Stimulated activated CD8-positive, alpha-beta memory T cell treated with anti-CD3 and anti-CD28 coated beads, Interleukin-7, amount 100 ng/mL, for 1 hour (primary cell): Measurements from ENCODE around the gene CRIP1.

Experiments
- DNase-seq, 2 donors: peaks; one replicate each; pipeline ENCODE4 v3.0.0-alpha.2; 2020; ENCODE audit warnings: low read depth in 2 of 2

Gene CRIP1, protein sequence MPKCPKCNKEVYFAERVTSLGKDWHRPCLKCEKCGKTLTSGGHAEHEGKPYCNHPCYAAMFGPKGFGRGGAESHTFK

DNA sequence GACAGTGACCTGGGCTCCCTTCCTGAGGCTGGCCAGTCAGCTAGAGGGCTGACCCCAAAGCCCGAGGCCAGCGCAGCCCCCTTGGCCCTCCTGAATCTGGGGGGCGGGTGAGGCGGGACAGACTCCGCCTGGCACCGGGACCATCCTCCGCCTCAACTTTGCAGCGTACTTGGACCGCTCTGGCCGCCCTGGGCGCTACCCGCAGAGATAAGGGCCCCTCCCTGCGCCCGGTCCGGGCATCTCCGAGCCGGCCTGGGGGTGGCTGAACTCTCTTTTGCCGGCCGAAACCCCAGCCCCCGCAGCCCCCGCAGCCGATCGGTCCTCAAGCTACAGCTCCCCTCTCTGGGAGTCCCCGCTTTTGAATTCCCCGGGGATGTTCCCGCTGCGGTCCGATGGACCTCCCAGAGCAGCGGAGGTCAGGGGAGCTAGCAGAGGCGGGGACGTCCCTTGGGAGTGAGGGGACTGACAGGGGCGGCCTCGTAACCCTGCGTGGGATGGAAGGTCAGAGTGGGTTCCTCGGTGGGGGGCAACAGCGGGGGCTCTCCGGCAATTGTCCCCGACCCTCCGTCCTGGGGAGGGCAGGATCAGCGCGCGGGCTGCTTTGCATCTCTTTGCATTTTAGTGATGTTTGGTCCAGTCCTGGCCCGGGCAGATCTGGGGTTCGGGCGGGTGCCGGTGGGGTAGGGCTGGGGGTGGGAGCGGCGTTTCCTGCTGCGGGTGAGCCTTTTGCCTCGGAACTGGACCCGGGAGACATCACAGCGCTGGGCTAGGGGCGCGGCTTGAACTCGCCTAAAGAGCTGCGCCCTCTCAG, at the start of gene CRIP1:
CRIP1 (plus strand) TSS at position 724 of the 811 bp plus-strand sequence. CDS start 374 bp downstream, outside the sequence.
- DNase-seq, result no peak

DNA sequence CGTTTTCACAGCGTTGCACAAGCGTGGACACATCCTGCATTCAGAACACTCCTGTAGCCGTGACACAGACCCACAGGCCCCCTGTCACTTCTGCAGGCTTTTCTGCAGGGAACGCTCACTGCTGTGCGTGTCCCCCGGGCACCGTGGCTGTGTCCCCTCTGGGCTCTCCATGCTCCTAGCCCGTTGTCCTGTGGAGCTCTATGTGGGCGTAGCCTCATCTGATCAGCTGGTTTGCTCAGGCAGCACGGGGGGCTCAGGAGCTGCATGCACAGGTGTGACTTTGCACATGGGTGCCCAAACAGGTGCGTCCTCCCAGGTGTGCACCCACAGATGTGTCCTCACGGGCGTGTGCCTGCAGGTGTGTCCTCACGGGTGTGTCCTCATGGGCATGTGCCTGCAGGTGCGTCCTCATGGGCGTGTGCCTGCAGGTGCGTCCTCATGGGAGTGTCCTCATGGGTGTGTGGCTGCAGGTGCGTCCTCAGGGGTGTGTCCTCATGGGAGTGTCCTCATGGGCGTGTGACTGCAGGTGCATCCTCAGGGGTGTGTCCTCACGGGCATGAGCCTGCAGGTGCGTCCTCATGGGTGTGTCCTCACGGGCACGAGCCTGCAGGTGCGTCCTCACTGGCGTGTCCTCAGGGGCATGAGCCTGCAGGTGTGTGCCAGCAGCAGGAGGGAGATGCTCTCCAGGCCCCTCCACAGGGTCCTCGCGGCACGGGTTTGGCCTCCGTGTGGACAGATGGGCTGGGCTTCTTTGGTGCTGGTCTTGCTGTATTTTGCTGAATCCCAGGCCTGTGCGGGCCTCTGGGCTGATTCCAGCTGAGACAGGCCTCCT, 49.6 kb upstream of the CRIP1 start:
- DNase-seq, result no peak

DNA sequence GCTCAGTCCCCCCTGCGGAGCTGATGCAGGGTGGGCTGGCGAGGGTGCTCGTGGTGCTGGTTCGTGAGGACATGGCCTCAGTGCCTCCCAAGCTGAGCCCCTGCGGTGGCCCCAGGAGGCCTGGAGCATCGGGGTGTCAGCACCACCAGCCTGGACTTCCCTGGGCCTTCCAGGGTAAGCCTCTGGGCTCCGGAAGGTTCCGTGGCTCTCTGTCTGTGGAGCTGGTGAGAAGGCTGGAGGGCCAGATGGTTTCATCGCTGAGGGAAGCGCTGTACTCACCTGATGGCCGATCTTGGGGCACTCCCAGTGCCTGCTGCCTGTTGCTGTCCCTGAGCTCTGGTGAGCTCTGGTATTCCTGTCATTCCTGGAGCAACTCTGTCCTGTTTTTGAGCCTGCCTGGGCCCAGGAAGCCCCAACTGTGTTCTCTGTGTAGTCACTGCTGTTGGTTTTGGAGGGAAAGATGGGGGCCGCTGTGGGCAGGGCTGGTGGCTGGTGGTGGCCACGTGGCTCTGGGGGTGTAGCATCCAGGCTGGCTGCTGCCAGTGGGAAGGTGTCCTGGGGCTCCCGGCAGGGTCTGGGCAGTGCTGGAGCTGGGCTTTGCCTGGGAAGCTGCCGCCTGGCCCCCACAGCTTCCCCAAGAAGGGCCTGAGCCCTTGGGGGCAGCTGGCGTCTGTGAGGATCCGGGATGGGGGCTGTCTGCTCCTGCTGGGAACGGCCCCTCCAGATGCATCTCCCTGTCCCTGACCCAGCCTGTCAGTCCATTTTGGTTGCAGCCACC, 48.8 kb upstream of the CRIP1 start:
- no peak for DNase-seq

DNA sequence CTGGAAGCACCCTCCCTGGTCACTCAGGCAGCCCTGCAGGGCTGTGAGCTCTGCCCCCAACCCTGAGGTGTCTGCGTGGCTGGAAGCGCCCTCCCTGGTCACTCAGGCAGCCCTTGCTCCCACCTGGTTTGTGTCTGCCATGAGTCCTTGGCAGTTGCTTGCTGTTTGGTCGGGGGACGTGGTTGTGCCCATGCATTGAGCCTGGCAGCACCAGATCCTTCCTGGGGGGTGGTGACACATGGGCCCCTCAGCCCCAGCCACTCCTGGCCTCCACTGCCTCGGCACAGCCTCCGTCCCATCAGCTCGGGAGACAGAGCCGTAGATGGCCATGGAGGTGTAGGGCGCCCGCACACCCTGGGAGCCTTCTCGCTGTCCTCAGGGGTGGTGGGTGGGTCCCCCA, 47.5 kb upstream of the CRIP1 start:
- no peak for DNase-seq

DNA sequence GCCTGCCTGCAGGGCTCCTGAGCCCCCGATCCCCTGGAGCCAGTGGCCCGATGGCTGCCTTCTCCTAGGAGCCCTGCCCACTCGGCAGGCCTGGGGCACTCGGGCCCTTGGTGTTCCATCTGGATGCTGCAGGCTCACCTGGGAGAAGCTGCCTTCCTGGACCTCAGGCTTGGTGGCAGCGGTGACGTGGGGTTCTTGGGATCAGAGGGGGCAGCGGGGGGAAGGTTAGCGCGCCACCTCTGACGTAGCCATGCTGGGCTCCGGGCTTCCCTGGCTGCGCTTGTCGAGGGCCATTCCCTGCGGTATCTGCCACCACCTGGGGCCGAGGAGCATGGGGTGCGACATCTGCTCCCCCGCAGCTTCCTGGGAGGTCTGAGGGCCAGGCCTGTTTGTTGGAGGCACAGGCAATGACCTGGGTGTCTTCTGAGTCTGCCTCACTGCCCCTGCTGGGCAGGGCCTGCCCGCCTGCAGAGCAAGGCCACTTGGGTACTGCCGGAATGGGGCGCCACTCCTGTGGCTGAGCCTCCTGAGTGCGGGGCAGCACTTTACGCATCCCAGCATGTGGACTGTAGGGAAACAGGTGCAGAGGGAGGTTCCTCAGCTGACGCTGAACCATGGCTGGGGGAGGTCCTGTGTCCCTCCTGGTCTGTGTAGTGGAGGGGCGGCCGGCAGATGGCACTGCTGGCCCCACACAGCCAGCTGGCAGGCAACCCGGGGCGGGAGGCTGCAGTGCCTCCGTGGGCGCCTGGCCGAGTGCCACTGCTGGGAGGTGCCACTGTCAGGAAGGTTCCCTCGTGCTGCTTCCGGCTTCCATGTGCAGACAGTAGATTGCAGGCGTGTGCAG, 46.8 kb upstream of the CRIP1 start:
- DNase-seq, result no peak

DNA sequence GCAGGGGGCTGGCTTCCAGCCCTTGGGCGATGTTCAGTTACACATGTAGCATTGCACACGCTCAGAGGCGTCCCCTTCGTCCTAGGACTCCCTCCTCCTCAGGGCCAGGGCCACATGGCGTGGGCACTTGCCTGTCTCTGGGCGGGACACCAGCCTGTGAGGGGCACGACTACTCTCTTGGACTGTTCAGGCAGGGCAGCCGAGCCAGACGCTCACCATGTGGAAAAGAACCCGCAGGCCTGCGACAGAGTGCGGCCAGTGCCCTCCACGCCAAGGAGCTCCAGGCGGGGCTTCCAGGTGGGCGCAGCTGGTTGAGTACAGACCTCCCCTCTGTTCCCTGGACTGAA, 46.2 kb upstream of the CRIP1 start:
- DNase-seq, result no peak

DNA sequence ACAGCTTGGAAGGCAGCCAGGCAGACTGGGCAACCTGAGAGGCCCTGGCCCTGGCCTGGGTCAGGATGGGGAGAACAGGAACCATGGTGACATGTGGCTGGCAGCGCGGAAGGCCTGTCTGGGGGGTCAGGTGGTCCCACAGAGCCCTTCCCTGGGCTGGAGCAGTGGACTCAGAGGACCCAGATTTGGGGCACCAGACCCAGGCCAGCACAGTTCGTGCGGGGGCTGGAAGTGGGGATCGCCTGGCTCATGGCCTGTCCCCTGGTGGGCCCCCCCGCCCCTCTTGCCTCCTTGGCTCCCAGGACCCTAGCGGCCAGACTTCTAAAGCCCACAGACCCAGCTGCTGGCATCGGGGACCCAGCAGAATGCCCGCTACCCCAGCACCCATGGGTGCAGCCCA, 45.7 kb upstream of the CRIP1 start:
- DNase-seq, result no peak

DNA sequence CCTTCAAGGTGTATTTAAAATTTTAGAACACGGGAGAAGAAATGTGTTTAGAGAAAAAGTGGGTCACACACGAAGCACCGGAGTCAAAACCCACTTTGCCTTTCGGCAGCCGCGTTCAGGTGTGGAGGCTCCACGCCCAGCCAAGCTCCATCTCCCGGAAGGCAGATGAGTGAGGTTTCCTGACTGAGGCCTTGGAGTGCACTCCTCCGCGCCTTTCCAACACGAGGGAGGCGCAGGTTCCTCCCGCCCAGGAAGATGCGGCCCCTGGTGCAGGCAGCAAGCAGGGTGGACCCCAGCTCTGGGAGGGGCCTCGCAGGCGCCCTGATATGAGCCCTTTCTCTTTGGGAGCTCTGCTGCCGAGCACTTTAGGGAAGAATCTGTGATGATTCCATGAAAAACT, 44.6 kb upstream of the CRIP1 start:
- DNase-seq, result no peak

DNA sequence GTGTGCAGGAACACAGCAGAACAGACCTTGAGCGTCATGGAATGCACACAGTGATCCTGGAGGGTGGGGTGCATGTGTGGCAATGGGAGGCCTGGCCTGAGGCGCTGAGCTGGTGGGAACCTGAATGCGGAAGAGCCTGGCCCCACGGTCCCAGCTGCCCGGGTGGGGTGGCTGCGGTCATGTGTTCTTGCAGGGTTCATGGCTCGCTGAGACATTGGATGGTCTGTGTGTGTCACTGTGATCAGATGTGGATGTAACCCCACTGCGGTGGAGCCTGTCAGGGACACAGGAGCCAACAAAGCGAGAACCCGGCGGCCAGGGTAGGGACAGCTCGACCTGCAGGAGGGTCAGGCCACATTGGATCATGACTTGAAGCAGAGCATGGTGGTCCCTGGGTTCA, 43.9 kb upstream of the CRIP1 start:
- no peak for DNase-seq

DNA sequence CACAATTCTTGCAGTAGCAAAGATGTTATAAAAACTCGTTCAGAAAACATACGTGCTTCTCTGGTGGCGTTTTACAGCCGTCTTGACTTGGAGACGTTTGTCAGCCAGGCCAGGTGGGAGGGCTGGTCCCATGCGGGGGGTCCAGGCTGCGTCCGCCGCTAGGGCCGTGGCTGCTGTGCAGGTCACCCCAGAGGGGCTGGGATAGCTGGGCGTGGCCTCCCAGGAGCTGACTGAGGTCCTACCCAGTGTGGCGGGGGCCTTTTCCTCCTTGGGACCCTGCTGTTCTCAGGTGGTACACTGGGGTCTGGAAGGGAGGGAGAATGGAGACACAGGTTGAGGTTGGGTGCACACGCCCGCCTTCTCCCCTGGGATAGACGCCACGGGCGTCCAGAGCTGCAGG, 41.8 kb upstream of the CRIP1 start:
- DNase-seq, result no peak

DNA sequence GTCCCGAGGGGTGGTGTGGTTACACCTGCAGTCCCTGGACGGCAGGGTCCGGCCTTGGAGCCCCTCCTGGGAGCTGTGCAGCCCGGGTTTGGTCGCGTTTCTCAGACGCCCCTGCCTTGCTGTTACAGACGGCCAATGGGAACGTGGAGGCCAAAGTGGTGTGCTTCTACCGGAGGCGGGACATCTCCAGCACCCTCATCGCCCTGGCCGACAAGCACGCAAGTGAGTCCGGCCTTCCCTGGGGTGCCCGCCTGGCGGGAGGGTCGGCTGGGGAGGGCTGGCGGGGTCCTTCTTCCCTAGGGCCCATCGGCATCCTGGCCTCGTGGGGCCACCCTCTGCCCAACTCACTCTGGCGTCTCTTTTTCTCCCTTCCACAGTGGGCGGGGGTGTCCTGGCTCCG, 41.4 kb upstream of the CRIP1 start:
- DNase-seq, result no peak

DNA sequence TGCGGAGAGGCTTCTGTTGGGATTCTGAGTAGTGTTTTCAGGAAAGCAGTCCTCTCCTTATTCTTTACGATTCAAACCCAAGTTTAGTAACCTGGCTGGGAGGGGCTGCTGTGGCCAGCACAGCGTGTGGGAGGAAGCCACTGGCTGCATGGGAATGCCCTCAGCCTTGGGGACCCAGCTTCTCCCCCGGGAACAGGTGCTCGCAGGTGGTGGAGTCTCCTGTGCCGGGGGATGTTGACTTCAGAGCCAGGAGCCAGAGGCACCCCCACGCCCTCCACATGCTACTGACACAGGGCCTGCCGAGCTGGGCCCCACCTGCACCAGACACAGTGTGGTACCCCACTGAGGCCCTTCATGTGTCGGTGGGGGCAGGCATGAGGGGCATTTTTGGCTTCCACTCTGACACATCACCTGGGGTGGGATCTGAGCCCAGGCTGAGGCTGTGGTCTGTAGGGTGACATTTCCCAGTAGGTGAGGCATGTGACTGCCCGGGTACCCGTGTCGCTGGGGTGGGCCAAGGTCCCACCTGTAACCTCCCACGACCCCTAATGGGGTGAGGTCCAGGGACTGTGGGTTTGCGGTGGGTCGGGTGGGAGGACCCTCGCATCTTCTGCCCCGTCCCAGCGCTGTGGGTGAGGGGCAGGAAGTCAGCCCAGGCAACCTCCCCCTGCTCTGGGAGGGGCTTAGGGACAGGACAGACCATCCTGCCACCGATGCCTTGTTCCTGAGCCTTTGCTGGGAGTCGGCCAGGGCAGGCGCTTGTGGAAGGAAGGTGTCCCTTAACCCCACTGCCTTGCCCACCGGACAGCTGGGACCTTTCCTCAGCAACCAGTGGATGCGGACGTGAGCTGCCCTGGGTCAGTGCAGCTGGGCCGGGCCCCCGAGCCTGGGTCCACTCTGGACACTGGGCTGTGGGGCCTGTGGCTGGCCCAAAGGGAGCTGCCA, 40.5 kb upstream of the CRIP1 start:
- no peak for DNase-seq

DNA sequence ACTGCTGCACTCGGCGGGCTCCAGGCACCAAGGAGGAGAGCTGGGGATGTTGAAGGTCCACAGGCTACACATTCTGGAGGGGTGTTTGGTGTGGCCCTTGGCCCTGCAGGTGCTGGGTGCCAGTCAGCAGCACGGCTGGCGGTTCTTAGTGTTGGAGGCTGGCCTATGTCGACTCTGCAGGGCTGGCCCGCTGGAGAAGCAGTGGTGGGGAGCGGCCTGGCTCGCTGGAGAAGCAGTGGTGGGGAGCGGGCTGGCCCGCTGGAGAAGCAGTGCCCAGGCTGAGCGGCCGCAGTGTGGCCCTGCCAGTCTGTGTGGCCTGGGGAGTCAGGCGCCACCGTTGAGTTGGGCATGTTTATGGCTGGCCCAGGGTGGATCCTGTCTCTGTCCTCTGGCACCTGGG, 39.7 kb upstream of the CRIP1 start:
- no peak for DNase-seq

DNA sequence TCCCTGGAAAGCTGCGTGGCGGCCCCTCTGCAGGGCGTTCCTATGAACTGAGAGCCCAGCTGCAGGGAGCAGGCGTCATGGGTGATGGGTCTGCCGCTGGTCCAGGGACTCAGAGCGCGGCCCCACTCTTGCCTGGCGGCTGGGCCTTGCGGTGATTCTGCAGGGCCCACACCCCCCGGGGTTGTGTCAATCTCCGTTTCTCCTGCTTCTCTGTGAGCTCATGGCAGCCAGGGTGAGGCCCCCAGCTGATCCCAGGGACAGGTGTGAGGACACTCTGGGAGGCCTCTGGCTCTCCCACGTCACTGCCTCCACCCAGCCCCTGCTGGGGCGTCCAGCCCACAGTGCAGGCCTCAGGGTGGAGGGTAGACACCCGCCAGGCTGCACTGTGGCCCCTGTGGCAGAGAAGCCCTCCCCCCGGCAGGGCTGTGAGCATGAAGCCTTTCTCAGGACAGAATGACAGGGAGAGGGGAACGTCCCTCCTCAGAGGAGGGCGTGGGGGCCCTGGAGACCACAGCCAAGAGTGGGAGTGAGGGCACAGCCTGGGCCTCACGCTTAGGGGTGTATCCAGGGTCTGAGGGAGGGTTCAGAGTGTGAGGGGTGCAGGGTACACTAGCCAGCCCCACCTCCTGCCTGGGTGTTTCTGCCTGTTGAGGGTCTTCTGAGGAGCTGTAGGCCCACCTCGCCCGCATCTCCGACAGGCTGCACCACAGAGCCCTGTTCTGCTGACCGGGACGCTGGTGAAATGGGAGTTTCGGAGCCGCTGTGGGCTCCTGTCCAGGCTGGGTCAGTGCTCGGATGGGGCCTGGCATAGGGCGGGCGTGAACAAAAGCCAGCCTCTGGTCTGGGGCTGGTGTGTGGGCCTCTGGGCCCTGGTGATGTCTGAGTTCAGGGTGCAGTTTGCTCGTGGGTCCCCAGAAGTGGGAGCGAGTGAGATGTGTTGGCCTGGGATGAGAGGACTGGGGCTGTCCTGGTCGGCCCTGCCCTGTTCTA, 38.7 kb upstream of the CRIP1 start:
- DNase-seq, result no peak

DNA sequence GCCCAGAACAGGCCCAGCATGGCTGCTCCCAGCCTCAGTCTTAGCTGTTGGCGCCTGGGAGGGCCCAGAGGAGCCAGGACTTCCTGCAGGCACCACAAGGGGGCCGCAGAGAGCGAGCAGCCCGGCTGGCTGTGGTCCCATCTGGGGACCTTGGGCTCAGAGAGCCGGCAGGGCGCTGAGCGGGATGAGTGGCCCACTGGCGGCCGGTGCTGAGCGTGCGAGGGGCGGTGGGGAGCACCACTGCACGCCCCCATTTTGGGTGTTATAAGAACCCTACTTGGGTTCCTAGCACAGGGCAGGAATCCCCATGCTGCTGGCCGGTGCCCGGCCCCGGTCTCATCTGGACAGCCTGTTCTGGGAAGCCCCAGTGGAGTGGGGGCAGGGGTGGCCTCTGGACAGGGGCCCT, 38.0 kb upstream of the CRIP1 start:
- DNase-seq, result peak; percentile 30 to 56

DNA sequence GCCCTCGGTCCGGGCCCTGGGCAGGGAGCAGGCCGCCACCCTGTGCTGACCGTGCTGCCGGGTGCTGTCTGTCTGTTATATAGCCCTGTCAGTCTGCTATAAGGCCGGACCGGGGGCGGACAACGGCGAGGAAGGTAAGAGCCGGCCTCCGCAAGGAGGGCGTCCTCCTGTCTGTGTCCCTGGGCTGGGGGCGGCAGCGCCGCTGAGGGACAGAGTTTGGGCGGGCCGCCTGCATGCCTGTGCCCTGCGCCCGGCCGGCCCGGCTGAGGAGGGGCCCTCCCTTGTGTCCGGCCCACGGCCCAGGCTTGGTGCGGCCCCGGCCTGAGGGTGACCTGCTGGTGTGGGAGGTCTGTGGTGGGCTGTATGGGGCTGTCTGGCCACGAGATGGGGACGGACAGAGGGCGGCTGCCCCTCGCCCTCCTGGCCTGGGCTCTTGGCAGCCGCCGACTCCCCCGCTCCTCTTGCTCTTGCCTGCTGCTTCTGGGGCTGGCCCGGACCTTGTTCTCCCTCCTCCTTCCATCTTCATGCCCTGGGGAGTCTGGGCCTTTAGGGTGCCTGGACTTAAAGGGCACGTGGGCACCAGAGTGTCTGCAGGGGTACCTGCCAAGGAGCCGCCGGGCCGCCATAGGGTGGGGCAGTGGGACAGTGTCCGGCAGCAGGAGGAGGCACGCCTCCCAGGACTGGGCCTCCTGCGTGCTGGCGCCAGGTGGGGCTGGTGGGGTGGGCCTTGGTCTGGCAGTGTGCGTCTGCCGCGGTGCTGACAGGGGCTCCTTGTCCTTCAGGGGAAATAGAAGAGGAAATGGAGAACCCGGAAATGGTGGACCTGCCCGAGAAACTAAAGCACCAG, 37.2 kb upstream of the CRIP1 start:
- no peak for DNase-seq

DNA sequence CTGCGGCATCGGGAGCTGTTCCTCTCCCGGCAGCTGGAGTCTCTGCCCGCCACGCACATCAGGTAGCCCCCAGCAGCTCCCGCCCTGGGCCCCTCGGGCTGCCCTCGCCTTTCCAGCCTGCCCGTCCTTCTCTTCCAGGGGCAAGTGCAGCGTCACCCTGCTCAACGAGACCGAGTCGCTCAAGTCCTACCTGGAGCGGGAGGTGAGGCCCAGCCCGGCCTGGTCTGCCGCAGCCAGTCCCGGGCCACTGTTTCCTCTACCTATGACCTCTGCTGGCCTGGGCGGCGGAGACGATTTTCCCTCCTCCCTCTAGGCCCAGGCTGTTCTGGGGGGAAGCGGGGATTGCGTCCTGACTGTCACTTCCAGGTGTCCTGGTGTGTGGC, 36.6 kb upstream of the CRIP1 start:
- DNase-seq, result no peak
